IPS-NIHi7 (cell line): Measurements from ENCODE around the gene FGF14.
A peak's percentile ranks its signal among the peaks of the same experiment; 100 is the strongest.
"Not testable (repeated sequence)": the region's sequence is repeated elsewhere in the genome, so short reads cannot be mapped to it uniquely, and the experiment has no call there.

Experiments used
- DNase-seq: peaks from one replicate; pipeline ENCODE4 v3.0.0; 2012; ENCODE audit warnings: mixed read lengths; ENCODE audit errors: extremely low spot score

Gene FGF14

GRCh38 chr13:102040812-102041211, 361.0 kb downstream of the FGF14 start:
- no peak for DNase-seq

- DNase-seq = no peak
These were observed 362.6 kb downstream of the FGF14 start for GRCh38 chr13:102039264-102039663.

GRCh38 chr13:102038787-102039186, 363.1 kb downstream of the FGF14 start:
- DNase-seq = no peak

- DNase-seq = no peak
These were observed 365.9 kb downstream of the FGF14 start for GRCh38 chr13:102035969-102036368.

- no peak for DNase-seq
These were observed 368.0 kb downstream of the FGF14 start for GRCh38 chr13:102033857-102034331.

GRCh38 chr13:102033386-102033785, 368.5 kb downstream of the FGF14 start:
- DNase-seq = no peak

- DNase-seq = no peak
These were observed 373.0 kb downstream of the FGF14 start for GRCh38 chr13:102028868-102029267.

GRCh38 chr13:102028206-102028605, 373.6 kb downstream of the FGF14 start:
- DNase-seq = no peak

- no peak for DNase-seq
These were observed 380.1 kb downstream of the FGF14 start for GRCh38 chr13:102021777-102022176.

- no peak for DNase-seq
These were observed 381.1 kb downstream of the FGF14 start for GRCh38 chr13:102020611-102021216.

GRCh38 chr13:102018716-102019115, 383.1 kb downstream of the FGF14 start:
- no peak for DNase-seq

- no peak for DNase-seq
These were observed 384.6 kb downstream of the FGF14 start for GRCh38 chr13:102017248-102017647.

GRCh38 chr13:102012299-102013293, 389.3 kb downstream of the FGF14 start:
- no peak for DNase-seq

- DNase-seq = not testable (repeated sequence)
These were observed 390.4 kb downstream of the FGF14 start for GRCh38 chr13:102011455-102011854.

- DNase-seq = no peak
These were observed 397.8 kb downstream of the FGF14 start for GRCh38 chr13:102003848-102004570.

- DNase-seq = no peak
These were observed 399.6 kb downstream of the FGF14 start for GRCh38 chr13:102002287-102002686.

GRCh38 chr13:102000764-102001163, 401.1 kb downstream of the FGF14 start:
- DNase-seq = no peak

GRCh38 chr13:101998129-101998528, 403.7 kb downstream of the FGF14 start:
- DNase-seq = no peak

- no peak for DNase-seq
These were observed 404.9 kb downstream of the FGF14 start for GRCh38 chr13:101996954-101997353.

GRCh38 chr13:101989798-101990350, 412.0 kb downstream of the FGF14 start:
- DNase-seq = no peak

GRCh38 chr13:101988140-101988539, 413.7 kb downstream of the FGF14 start:
- DNase-seq = peak; percentile 19

- DNase-seq = no peak
These were observed 415.5 kb downstream of the FGF14 start for GRCh38 chr13:101986316-101986715.
